MM.1S (cell line): ENCODE measurements around the gene SAMD4A.

Experiments
- DNase-seq: peaks from one replicate; pipeline ENCODE4 v3.0.0-alpha.2; 2015
- H2AFZ ChIP-seq: fragments of 300-600 bp; sonication (generic); 2 replicates; pipeline ENCODE4 v1.6.0; 2016; ENCODE audit warnings: antibody characterized with exemption, low read length
- H3F3A ChIP-seq: fragments of 300-600 bp; sonication (generic); 2 replicates; pipeline ENCODE4 v1.6.1; 2016; ENCODE audit warnings: mild to moderate bottlenecking, antibody characterized with exemption, low read length, moderate library complexity, mixed read lengths; ENCODE audit not compliant: insufficient read depth
- H3K27ac ChIP-seq: fragments of 300-600 bp; sonication (generic); 2 replicates; pipeline ENCODE4 v1.5.1; 2016; ENCODE audit warnings: mild to moderate bottlenecking, low read length
- H3K27me3 ChIP-seq: fragments of 300-600 bp; sonication (generic); replicated peaks from 2 replicates; pipeline ENCODE4 v1.6.0; 2016; ENCODE audit warnings: low read length; ENCODE audit not compliant: insufficient read depth
- H3K36me3 ChIP-seq: fragments of 300-600 bp; sonication (generic); replicated peaks from 2 replicates; pipeline ENCODE4 v1.6.1; 2016; ENCODE audit warnings: mild to moderate bottlenecking, low read length, mixed read lengths; ENCODE audit not compliant: insufficient read depth
- H3K4me1 ChIP-seq: fragments of 300-600 bp; sonication (generic); 2 replicates; pipeline ENCODE4 v1.6.1; 2016; ENCODE audit warnings: low read length, mixed read lengths
- H3K4me2 ChIP-seq: fragments of 300-600 bp; sonication (generic); 2 replicates; pipeline ENCODE4 v1.6.0; 2016; ENCODE audit warnings: low read depth, low read length
- H3K4me3 ChIP-seq: fragments of 300-600 bp; sonication (generic); 2 replicates; pipeline ENCODE4 v1.5.1; 2016; ENCODE audit warnings: low read length, mixed read lengths
- H3K79me2 ChIP-seq: fragments of 300-600 bp; sonication (generic); 2 replicates; pipeline ENCODE4 v1.6.1; 2016; ENCODE audit warnings: mixed run types, low read length, mixed read lengths
- H3K9ac ChIP-seq: fragments of 300-600 bp; sonication (generic); 2 replicates; pipeline ENCODE4 v1.6.1; 2016; ENCODE audit warnings: low read length, mixed read lengths
- H3K9me2 ChIP-seq: fragments of 300-600 bp; sonication (generic); replicated peaks from 2 replicates; pipeline ENCODE4 v1.6.1; 2016; ENCODE audit warnings: mild to moderate bottlenecking, low read length, mixed read lengths; ENCODE audit not compliant: insufficient read depth
- H3K9me3 ChIP-seq: fragments of 300-600 bp; sonication (generic); replicated peaks from 2 replicates; pipeline ENCODE4 v1.6.1; 2016; ENCODE audit warnings: mild to moderate bottlenecking, low read length, mixed read lengths; ENCODE audit not compliant: insufficient read depth
- H4K20me1 ChIP-seq: fragments of 300-600 bp; sonication (generic); 2 replicates; pipeline ENCODE4 v1.6.1; 2016; ENCODE audit warnings: mild to moderate bottlenecking, low read length, moderate library complexity, mixed read lengths; ENCODE audit not compliant: insufficient read depth
- EZH2 ChIP-seq: fragments of 300-600 bp; sonication (generic); optimal IDR thresholded peaks from 2 replicates; pipeline ENCODE3; 2017; ENCODE audit warnings: low read depth, mild to moderate bottlenecking, antibody characterized with exemption, low read length, mixed read lengths
- EZH2phosphoT487 ChIP-seq: fragments of 300-600 bp; sonication (generic); IDR thresholded peaks from 2 replicates; pipeline ENCODE4 v1.6.1; 2018; ENCODE audit warnings: antibody characterized with exemption, low read length
- TF ChIP-seq, protein P1 (sequence below): fragments of 300-600 bp; sonication (generic); IDR thresholded peaks from 2 replicates; pipeline ENCODE4 v1.5.1; 2016; ENCODE audit warnings: antibody characterized with exemption, low read length, mixed read lengths

SAMD4A gene

DNA sequence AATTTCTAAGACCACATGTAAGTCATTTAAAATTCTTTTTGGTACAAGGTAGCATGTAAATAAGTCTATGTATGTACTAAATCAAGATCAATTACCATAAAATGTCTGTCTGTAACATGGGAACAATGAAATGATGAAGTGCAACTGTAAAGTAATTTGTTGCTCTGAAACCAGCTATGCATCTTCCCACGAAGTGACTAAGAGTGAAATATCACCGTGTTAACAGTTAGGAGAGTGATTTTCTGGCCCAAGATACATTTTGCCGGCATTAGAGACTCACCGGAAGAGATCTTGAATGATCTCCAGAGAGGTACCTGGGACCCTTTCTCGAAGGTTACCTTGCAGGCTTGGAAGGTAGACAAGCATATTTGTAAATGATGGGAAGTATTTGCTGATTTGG is 105.8 kb downstream of the SAMD4A start:
- H3K27ac ChIP-seq, result no peak overlapping the region
- H3K4me1 ChIP-seq, result peaks cover 20% of the 10 kb centered on the region
- H3K4me2 ChIP-seq, result no peak overlapping the region

DNA sequence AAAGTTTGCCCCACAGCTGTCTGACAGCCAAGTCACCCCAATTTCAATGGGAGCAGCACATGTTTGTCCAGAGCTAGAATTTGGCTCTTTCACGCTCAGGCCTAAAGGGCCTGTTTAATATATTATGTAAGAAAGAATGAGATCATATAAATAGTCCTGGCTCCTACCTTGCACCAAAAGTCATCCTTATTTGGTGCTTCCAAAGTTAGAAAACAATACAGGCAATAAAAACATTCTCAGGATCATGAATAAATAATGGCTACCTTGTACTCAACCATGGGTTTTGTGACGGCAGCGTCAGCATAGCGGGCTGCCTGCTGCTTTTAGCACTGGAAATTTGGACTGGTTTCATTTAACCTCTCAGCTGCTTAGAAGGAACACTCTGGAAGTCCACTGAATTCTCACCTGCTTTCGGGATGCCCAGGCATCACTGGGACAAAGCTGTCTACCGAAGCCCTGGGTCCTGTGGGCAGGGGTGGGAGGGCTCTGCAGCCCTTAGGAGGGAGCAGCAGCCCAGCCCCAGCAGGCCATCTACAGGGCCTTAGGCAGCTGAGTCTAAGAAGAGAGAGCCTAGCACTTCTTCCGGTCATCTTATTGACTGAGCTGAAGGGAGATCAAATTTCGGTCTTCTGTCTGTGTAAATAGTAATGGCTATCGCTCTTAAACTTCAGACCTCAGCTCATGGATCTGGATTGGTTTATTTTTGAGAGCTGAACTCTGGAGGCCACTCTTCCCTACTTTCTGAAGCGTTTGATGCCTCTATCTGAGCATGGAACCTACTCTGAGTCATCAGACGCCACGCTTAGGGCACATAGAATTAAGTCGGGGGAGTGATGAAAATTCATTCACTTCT is 106.5 kb downstream of the SAMD4A start:
- peak overlapping the region; percentile 29; the same call in 1 of the 2 replicates for H3K4me2 ChIP-seq
- peak overlapping the region; percentile 55; the same call in 1 of the 2 replicates for H3K27ac ChIP-seq

More for the DNA sequence above, 105.8 kb downstream of the SAMD4A start:
- H3F3A ChIP-seq, result peaks cover 4% of the 10 kb centered on the region; the same call in 1 of the 2 replicates
- H3K4me3 ChIP-seq, result no peak overlapping the region
- no peak for DNase-seq
- no peaks in the 10 kb centered on the region for H3K27me3 ChIP-seq
- H3K9ac ChIP-seq, result no peak overlapping the region
- TF ChIP-seq EZH2, result no peak
- TF ChIP-seq, protein P1, sequence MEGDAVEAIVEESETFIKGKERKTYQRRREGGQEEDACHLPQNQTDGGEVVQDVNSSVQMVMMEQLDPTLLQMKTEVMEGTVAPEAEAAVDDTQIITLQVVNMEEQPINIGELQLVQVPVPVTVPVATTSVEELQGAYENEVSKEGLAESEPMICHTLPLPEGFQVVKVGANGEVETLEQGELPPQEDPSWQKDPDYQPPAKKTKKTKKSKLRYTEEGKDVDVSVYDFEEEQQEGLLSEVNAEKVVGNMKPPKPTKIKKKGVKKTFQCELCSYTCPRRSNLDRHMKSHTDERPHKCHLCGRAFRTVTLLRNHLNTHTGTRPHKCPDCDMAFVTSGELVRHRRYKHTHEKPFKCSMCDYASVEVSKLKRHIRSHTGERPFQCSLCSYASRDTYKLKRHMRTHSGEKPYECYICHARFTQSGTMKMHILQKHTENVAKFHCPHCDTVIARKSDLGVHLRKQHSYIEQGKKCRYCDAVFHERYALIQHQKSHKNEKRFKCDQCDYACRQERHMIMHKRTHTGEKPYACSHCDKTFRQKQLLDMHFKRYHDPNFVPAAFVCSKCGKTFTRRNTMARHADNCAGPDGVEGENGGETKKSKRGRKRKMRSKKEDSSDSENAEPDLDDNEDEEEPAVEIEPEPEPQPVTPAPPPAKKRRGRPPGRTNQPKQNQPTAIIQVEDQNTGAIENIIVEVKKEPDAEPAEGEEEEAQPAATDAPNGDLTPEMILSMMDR, result no peak
- H3K9me2 ChIP-seq, result no peaks in the 10 kb centered on the region
- H2AFZ ChIP-seq, result no peak overlapping the region
- no peaks in the 10 kb centered on the region for H4K20me1 ChIP-seq
- no peaks in the 10 kb centered on the region for H3K9me3 ChIP-seq
- H3K36me3 ChIP-seq, result no peaks in the 10 kb centered on the region
- no peaks in the 10 kb centered on the region for H3K79me2 ChIP-seq

DNA sequence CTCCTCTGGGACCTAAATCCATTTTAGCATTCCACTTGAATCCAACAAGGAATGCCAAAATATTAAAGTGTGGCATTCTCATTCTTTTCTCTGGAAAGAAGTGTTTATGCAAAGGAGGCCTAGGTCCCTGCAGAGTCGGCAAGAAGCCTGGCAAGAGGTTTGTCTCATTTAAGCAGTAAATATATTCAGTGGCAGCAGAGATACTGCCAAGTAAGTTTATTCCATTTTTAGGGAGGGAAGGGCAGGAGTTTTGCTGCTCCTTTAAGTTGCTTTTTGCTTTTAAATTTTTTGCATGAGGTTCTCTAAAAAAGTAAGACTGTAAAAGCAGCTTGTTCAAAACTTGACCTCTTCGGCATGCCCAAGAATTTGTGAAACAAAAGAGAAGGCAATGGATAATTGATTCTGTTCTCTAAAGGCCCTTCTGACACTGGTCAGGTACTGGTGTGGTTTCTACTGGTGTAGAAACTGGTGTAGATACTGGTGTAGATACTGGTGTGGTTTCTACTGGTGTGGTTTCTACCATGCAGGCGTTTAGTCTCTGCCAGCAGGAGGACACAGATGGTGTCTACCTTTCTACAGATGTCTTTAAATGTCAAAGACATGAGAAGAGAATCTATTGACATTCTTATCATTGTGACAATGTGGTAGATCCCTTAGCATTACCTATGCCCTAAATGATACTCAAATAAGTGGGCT is 107.3 kb downstream of the SAMD4A start:
- Histone ChIP-seq H3K27me3 (no peaks in the 10 kb centered on the region), H3K36me3 (no peaks in the 10 kb centered on the region), H3K9me3 (no peaks in the 10 kb centered on the region), H3K27ac (peak overlapping the region; percentile 55; the same call in 1 of the 2 replicates), H3K79me2 (no peaks in the 10 kb centered on the region), H3K9me2 (no peaks in the 10 kb centered on the region), H3K9ac (no peak overlapping the region), H2AFZ (no peak overlapping the region), H3K4me2 (peak overlapping the region; percentile 29; the same call in 1 of the 2 replicates), H4K20me1 (no peaks in the 10 kb centered on the region), H3K4me1 (peaks cover 20% of the 10 kb centered on the region), H3F3A (peaks cover 4% of the 10 kb centered on the region; the same call in 1 of the 2 replicates), H3K4me3 (no peak overlapping the region)
- TF ChIP-seq EZH2phosphoT487, result no peak
- TF ChIP-seq EZH2, result no peak
- TF ChIP-seq, protein P1, result no peak; the same call in 1 of the 2 replicates
- peak; percentile 79 for DNase-seq

More for the DNA sequence above, 106.5 kb downstream of the SAMD4A start:
- Histone ChIP-seq H4K20me1 (no peaks in the 10 kb centered on the region), H3K9ac (no peak overlapping the region), H2AFZ (no peak overlapping the region), H3K79me2 (no peaks in the 10 kb centered on the region), H3K9me3 (no peaks in the 10 kb centered on the region), H3K4me1 (peaks cover 20% of the 10 kb centered on the region), H3K27me3 (no peaks in the 10 kb centered on the region), H3K4me3 (no peak overlapping the region), H3K36me3 (no peaks in the 10 kb centered on the region), H3K9me2 (no peaks in the 10 kb centered on the region), H3F3A (peaks cover 4% of the 10 kb centered on the region; the same call in 1 of the 2 replicates)
- TF ChIP-seq EZH2phosphoT487 (no peak), EZH2 (no peak)
- TF ChIP-seq, protein P1, result no peak
- no peak for DNase-seq
